ENCODE measurements around the gene APBA3.

Gene APBA3

GRCh38 chr19:3708207-3708931, 53.1 kb downstream of the APBA3 start, which contains the start of gene TJP3:
TJP3 (plus strand) TSS chr19:3708384; CDS start chr19:3728433, 20,049 bp downstream.
- TF ChIP-seq EZH2 (optimal IDR thresholded peaks at IDR 0.05; ENCODE audit: low read depth, low read length) (no peak), CTCF (IDR thresholded peaks at IDR 0.05; ENCODE audit: low read length) (peak; percentile 23; the same call in 1 of the 2 replicates)
- Histone ChIP-seq H3K79me2 (ENCODE audit: low read length) (no peaks in the 10 kb centered on the region), H3K27ac (ENCODE audit: low read length) (peak within 1 kb of the TSS; percentile 29; the same call in 1 of the 2 replicates), H3K4me2 (ENCODE audit: low read depth, low read length) (peak within 1 kb of the TSS; percentile 83), H3K4me1 (ENCODE audit: low read length) (peaks cover 20% of the 10 kb centered on the region), H4K20me1 (ENCODE audit: insufficient read depth, low read length) (no peaks in the 10 kb centered on the region), H3K27me3 (replicated peaks; ENCODE audit: insufficient read depth, low read length) (peaks cover 47% of the 10 kb centered on the region), H3K36me3 (replicated peaks; ENCODE audit: insufficient read depth, low read length) (no peaks in the 10 kb centered on the region), H3K4me3 (ENCODE audit: low read length) (peak within 1 kb of the TSS; percentile 42), H3F3A (ENCODE audit: insufficient read depth, low read length) (peaks cover 9% of the 10 kb centered on the region; the same call in 1 of the 2 replicates), H3K9ac (ENCODE audit: low read length) (no peak within 1 kb of the TSS), H2AFZ (ENCODE audit: low read length) (peak within 1 kb of the TSS; percentile 25), H3K9me2 (replicated peaks; ENCODE audit: insufficient read depth, low read length) (no peaks in the 10 kb centered on the region), H3K9me3 (replicated peaks; ENCODE audit: insufficient read depth, low read length) (no peaks in the 10 kb centered on the region)
- peak; percentile 58 for DNase-seq

GRCh38 chr19:3707868-3708206, 53.7 kb downstream of the APBA3 start:
- no peaks in the 10 kb centered on the region for H3K79me2 ChIP-seq (ENCODE audit: low read length)
- no peaks in the 10 kb centered on the region for H3K9me2 ChIP-seq (replicated peaks; ENCODE audit: insufficient read depth, low read length)
- H3K4me1 ChIP-seq (ENCODE audit: low read length), result peaks cover 14% of the 10 kb centered on the region
- H3K36me3 ChIP-seq (replicated peaks; ENCODE audit: insufficient read depth, low read length), result no peaks in the 10 kb centered on the region
- no peak for DNase-seq
- peak overlapping the region; percentile 42 for H3K4me3 ChIP-seq (ENCODE audit: low read length)
- no peaks in the 10 kb centered on the region for H4K20me1 ChIP-seq (ENCODE audit: insufficient read depth, low read length)
- H3K27me3 ChIP-seq (replicated peaks; ENCODE audit: insufficient read depth, low read length), result peaks cover 42% of the 10 kb centered on the region
- H3F3A ChIP-seq (ENCODE audit: insufficient read depth, low read length), result peaks cover 9% of the 10 kb centered on the region; the same call in 1 of the 2 replicates
- peak overlapping the region; percentile 29; the same call in 1 of the 2 replicates for H3K27ac ChIP-seq (ENCODE audit: low read length)
- no peak overlapping the region for H3K9ac ChIP-seq (ENCODE audit: low read length)
- no peak for TF ChIP-seq CTCF (IDR thresholded peaks at IDR 0.05; ENCODE audit: low read length)
- 0 out of 2 replicates have a peak overlapping the region, but pooled peaks have one; percentile 25 for H2AFZ ChIP-seq (ENCODE audit: low read length)
- peak overlapping the region; percentile 83 for H3K4me2 ChIP-seq (ENCODE audit: low read depth, low read length)
- no peaks in the 10 kb centered on the region for H3K9me3 ChIP-seq (replicated peaks; ENCODE audit: insufficient read depth, low read length)

- Histone ChIP-seq H3K4me1 (ENCODE audit: low read length) (0 out of 2 replicates have a peak, but pooled peaks cover 4% of the 10 kb centered on the region), H3F3A (ENCODE audit: insufficient read depth, low read length) (no peaks in the 10 kb centered on the region), H3K9me3 (replicated peaks; ENCODE audit: insufficient read depth, low read length) (no peaks in the 10 kb centered on the region), H3K36me3 (replicated peaks; ENCODE audit: insufficient read depth, low read length) (no peaks in the 10 kb centered on the region), H4K20me1 (ENCODE audit: insufficient read depth, low read length) (peaks cover 4% of the 10 kb centered on the region; the same call in 1 of the 2 replicates), H3K4me2 (ENCODE audit: low read depth, low read length) (no peak overlapping the region), H3K4me3 (ENCODE audit: low read length) (no peak overlapping the region), H3K9me2 (replicated peaks; ENCODE audit: insufficient read depth, low read length) (no peaks in the 10 kb centered on the region), H3K27me3 (replicated peaks; ENCODE audit: insufficient read depth, low read length) (peaks cover 7% of the 10 kb centered on the region), H3K79me2 (ENCODE audit: low read length) (peaks cover 34% of the 10 kb centered on the region), H2AFZ (ENCODE audit: low read length) (no peak overlapping the region), H3K27ac (ENCODE audit: low read length) (no peak overlapping the region), H3K9ac (ENCODE audit: low read length) (no peak overlapping the region)
- DNase-seq, result no peak
- no peak for TF ChIP-seq EZH2 (optimal IDR thresholded peaks at IDR 0.05; ENCODE audit: low read depth, low read length)
- TF ChIP-seq CTCF (IDR thresholded peaks at IDR 0.05; ENCODE audit: low read length), result no peak
- TF ChIP-seq EZH2phosphoT487 (IDR thresholded peaks at IDR 0.05; ENCODE audit: low read length), result no peak
Observed at GRCh38 chr19:3701200-3701599, 60.3 kb downstream of the APBA3 start.

Data from MM.1S (cell line).